GM12872 (cell line): ENCODE results near the gene NUDT12.

Experiments
- CTCF ChIP-seq: IDR thresholded peaks from 3 replicates; pipeline ENCODE4 v1.5.1; 2011; ENCODE audit warnings: low read depth, mild to moderate bottlenecking, low read length, moderate library complexity; ENCODE audit not compliant: insufficient read depth

Gene NUDT12

GRCh38 chr5:103503066-103503465 is 59.5 kb downstream of the NUDT12 start:
- TF ChIP-seq CTCF, result no peak

- TF ChIP-seq CTCF, result no peak
Measured at GRCh38 chr5:103502662-103503061, 59.9 kb downstream of the NUDT12 start.
